Choroid plexus epithelial cell (primary cell): ENCODE measurements around the gene CHIT1.
"Not testable (repeated sequence)": the region's sequence is repeated elsewhere in the genome, so short reads cannot be mapped to it uniquely, and the experiment has no call there.

Source experiments
- DNase-seq: peaks from one replicate; pipeline ENCODE4 v3.0.0-alpha.2; 2010; ENCODE audit warnings: low read depth
- H3K4me3 ChIP-seq: 2 replicates; pipeline ENCODE4 v1.5.1; 2011; ENCODE audit warnings: low read depth, mild to moderate bottlenecking, control low read depth, low read length, moderate library complexity
- TF ChIP-seq, protein P1 (sequence below): conservative IDR thresholded peaks from 2 replicates; pipeline ENCODE4 v1.5.1; 2011; ENCODE audit warnings: low read depth, mild to moderate bottlenecking, control low read depth, inconsistent platforms, low read length, moderate library complexity

Gene CHIT1

DNA sequence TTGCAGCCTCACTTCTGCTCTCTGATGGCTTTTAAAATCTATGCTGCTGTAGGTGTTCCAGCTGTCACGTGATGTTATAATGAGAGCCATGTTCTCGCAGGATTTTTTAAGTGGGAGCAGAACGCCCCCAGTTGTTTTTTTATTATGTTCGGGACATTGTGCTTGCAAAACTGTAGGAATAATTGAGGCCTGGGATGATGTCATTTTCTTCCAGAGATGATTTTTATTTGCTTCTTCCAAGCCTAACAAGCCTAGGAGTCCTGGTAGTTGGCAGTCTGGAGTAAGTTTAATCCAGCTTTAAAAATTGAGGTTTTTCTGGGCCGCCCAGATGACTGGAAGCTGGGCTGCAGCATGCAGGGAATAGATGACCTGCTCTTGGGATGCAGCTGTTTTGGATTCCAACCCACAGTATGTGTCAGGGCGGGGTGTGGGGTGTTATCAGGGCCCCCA is 34.6 kb upstream of the CHIT1 start:
- TF ChIP-seq, protein P1, sequence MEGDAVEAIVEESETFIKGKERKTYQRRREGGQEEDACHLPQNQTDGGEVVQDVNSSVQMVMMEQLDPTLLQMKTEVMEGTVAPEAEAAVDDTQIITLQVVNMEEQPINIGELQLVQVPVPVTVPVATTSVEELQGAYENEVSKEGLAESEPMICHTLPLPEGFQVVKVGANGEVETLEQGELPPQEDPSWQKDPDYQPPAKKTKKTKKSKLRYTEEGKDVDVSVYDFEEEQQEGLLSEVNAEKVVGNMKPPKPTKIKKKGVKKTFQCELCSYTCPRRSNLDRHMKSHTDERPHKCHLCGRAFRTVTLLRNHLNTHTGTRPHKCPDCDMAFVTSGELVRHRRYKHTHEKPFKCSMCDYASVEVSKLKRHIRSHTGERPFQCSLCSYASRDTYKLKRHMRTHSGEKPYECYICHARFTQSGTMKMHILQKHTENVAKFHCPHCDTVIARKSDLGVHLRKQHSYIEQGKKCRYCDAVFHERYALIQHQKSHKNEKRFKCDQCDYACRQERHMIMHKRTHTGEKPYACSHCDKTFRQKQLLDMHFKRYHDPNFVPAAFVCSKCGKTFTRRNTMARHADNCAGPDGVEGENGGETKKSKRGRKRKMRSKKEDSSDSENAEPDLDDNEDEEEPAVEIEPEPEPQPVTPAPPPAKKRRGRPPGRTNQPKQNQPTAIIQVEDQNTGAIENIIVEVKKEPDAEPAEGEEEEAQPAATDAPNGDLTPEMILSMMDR: no peak
- no peak for DNase-seq
- H3K4me3 ChIP-seq: no peak overlapping the region

DNA sequence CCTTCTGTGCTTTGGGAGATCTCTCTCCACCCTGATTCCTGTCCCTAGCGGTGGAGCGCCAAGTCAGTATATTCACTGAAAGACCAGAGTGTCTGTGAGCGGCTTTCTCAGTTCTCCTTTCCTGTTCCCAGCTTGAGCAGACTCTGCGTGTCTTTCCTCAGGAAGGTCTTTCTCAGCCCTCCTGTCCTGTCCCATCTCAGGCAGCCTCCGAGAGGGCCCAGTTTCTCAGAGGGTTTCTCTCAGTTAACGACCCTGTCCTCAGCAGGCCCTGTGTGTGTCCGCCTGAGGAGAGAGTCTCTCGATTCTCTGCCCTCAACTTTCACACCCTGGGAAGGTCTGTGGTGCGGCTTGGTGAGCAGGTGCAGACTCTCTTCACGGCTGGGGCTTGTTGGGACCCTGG is 34.0 kb upstream of the CHIT1 start:
- no peak overlapping the region for H3K4me3 ChIP-seq
- TF ChIP-seq, protein P1: no peak
- DNase-seq: no peak

DNA sequence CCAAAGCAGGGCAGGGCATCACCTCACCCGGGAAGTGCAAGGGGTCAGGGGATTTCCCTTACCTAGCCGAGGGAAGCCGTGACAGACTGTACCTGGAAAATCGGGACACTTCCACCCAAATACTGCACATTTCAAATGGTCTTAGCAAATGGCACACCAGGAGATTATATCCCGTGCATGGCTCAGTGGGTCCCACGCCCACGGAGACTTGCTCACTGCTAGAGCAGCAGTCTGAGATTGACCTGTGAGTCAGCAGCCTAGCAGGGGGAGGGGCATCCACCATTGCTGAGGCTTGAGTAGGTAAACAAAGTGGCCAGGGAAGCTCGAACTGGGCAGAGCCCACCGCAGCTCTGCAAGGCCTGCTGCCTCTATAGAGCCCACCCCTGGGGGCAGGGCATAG is 27.2 kb upstream of the CHIT1 start:
- DNase-seq, H3K4me3 ChIP-seq: not testable (repeated sequence)

DNA sequence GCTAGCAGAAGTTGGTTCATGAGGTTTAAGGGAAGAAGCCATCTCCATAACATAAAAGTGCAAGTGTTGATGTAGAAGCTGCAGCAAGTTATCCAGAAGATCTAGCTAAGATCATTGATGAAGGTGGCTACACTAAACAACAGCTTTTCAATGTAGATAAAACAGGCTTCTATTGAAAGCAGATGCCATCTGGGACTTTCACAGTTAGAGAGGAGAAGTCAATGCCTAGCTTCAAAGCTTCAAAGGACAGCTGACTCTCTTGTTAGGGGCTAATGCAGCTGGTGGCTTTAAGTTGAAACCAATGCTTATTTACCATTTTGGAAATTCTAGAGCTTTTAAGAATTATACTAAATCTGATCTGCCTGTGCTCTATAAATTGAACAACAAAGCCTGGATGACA is 25.3 kb upstream of the CHIT1 start:
- DNase-seq, H3K4me3 ChIP-seq: not testable (repeated sequence)

DNA sequence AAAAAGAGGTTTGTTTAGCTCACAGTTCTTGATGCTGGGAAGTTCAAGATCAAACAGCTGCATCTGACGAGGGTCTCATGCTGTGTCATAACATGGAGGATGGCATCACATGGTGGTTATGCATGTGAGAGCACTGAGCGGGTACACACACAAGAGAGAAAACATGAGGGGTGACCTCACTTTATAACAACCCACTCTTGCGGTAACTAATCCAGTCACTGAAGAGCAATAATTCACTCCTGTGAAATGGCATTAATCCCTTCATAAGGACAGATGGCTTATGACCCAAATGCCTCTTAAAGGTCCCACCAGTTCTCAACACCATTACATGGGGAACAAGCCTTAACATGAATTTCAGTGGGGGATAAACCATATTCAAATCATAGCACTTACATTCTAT is 23.2 kb upstream of the CHIT1 start:
- no peak for DNase-seq
- H3K4me3 ChIP-seq: no peak overlapping the region
- TF ChIP-seq, protein P1: no peak

DNA sequence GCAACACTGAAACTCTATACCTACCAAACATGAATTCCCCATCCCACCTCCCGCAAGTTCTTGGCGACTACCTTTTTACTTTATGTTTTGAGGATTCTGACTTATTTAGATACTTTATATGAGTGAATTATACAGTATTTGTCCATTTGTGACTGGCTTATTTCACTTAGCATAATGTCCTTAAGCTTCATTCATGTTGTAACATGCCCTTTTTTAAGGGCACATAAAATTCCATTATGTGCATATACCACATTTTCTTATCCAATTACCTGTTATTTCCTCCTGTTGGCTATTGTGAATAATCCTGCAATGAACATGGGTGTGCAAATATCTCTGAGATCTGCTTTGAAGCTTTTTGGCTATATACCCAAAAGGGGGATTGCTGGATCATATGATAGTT is 22.0 kb upstream of the CHIT1 start:
- no peak overlapping the region for H3K4me3 ChIP-seq
- TF ChIP-seq, protein P1: no peak
- DNase-seq: no peak

DNA sequence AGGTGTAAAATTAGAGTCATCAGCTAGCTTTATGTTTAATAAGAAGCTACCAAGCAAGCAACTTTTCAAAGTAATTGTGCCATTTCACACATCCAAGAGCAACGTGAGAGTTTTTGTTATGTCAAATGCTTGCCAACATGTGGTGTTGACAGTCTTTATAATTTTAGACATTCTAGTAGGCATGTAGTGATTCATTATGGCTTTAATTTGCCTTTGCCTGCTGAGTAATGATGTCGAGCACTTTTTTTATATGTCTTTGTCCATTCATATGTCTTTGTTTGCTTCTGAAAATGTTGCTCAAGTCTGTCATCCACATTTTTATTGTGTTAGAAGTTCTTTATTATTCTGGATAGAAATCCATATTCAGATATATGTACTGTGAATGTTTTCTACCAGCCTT is 21.4 kb upstream of the CHIT1 start:
- TF ChIP-seq, protein P1: no peak
- no peak overlapping the region for H3K4me3 ChIP-seq
- no peak for DNase-seq

DNA sequence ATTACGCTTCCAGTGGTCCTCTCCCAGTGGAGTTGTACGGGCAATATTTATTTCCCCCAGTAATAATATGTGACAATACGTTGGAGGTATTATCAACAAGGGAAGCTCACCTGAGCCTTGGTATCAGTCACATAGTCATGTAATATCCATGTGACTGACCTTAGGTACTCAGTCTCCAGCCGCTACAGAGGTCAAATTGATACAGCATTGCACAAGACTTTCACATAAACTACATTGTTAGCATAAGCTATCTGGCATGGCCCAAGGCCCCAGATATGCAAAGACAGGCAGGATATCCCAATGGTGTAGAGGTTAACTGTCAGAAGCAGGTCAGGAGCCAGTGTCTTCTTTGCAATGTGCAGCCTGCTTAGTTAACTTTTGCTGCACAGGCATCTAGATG is 15.3 kb upstream of the CHIT1 start:
- no peak for DNase-seq
- TF ChIP-seq, protein P1: no peak
- H3K4me3 ChIP-seq: no peak overlapping the region

DNA sequence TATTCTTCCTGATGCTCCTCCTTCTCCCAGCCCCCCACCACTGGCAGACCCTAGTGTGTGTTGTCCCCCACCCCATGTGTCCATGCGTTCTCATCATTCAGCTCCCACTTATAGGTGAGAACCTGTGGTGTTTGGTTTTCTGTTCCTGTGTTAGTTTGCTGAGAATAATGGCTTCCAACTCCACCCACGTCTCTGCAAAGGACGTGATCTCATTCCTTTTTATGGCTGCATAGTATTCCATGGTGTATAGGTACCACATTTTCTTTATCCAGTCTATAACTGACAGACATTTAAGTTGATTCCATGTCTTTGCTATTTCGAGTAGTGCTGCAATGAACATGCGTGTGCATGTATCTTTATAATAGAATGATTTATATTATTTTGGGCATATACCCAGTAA is 12.2 kb upstream of the CHIT1 start:
- not testable (repeated sequence) for H3K4me3 ChIP-seq, DNase-seq
